ENCODE data around the gene LGALS4. TPM values are rescaled to one million over a fixed set of nuclear protein-coding genes. Genes with fewer than 3 reads are reported as not detected.
"Not testable (repeated sequence)": the region's sequence is repeated elsewhere in the genome, so short reads cannot be mapped to it uniquely, and the experiment has no call there.

The LGALS4 gene
- total RNA-seq, 1 experiment from 2014 or later: not detected

- H3K9me3 Mint-ChIP-seq (ENCODE audit: unreplicated experiment): no peaks in the 10 kb centered on the region
Observed at GRCh38 chr19:38815059-38816001, 2.6 kb upstream of the LGALS4 start.

GRCh38 chr19:38813932-38814331 is 1.2 kb upstream of the LGALS4 start:
- intact Hi-C loops (cut with micrococcal nuclease): not testable (repeated sequence)

More at GRCh38 chr19:38815059-38816001, 2.6 kb upstream of the LGALS4 start:
- Mint-ChIP-seq H3K4me1 (ENCODE audit: insufficient read depth, unreplicated experiment) (peaks cover 4% of the 10 kb centered on the region), H3K27ac (ENCODE audit: low read depth, unreplicated experiment) (no peak overlapping the region), H3K27me3 (ENCODE audit: insufficient read depth, unreplicated experiment) (no peaks in the 10 kb centered on the region), H3K4me3 (ENCODE audit: unreplicated experiment) (no peak overlapping the region), H3K36me3 (ENCODE audit: insufficient read depth, unreplicated experiment) (peaks cover 18% of the 10 kb centered on the region)
- ChIA-PET POLR2A (interaction anchor here (0.9 kb wide), 1 partner anchor 16 kb away, joined by 4 read pairs; no protein-coding TSS in a partner anchor), CTCF (interaction anchor here (0.7 to 1.0 kb wide), 2 partner anchors 7 to 59 kb away, joined by 3 to 4 read pairs; no protein-coding TSS in a partner anchor)
- intact Hi-C loops (cut with micrococcal nuclease): no loop called here
- no peak for DNase-seq (ENCODE audit: unreplicated experiment)
- BruUV-seq (replicated peaks): TSS peak; percentile 94
- TF ChIP-seq CTCF (IDR thresholded peaks at IDR 0.05; ENCODE audit: unreplicated experiment): no peak

GRCh38 chr19:38813323-38813722 is 578 bp upstream of the LGALS4 start:
- no peak for DNase-seq (ENCODE audit: unreplicated experiment)
- Mint-ChIP-seq H3K9me3 (ENCODE audit: unreplicated experiment) (no peaks in the 10 kb centered on the region), H3K27me3 (ENCODE audit: insufficient read depth, unreplicated experiment) (no peaks in the 10 kb centered on the region), H3K4me3 (ENCODE audit: unreplicated experiment) (no peak overlapping the region), H3K27ac (ENCODE audit: low read depth, unreplicated experiment) (no peak overlapping the region), H3K36me3 (ENCODE audit: insufficient read depth, unreplicated experiment) (peaks cover 10% of the 10 kb centered on the region), H3K4me1 (ENCODE audit: insufficient read depth, unreplicated experiment) (no peaks in the 10 kb centered on the region)
- ChIA-PET POLR2A (no interaction called here), CTCF (no interaction called here)
- BruUV-seq (replicated peaks): no TSS peak
- intact Hi-C loops (cut with micrococcal nuclease): no loop called here
- no peak for TF ChIP-seq CTCF (IDR thresholded peaks at IDR 0.05; ENCODE audit: unreplicated experiment)

More at GRCh38 chr19:38813932-38814331, 1.2 kb upstream of the LGALS4 start:
- ChIA-PET POLR2A (interaction anchor here (0.9 kb wide), 1 partner anchor 14 kb away, joined by 4 read pairs; no protein-coding TSS in a partner anchor), CTCF (interaction anchor here (0.6 to 1.0 kb wide), 2 partner anchors 58 to 148 kb away, joined by 3 to 5 read pairs; no protein-coding TSS in a partner anchor)
- not testable (repeated sequence) for H3K4me1 Mint-ChIP-seq (ENCODE audit: insufficient read depth, unreplicated experiment); H3K9me3 Mint-ChIP-seq (ENCODE audit: unreplicated experiment); H3K27me3 Mint-ChIP-seq (ENCODE audit: insufficient read depth, unreplicated experiment); BruUV-seq (replicated peaks); H3K4me3 Mint-ChIP-seq (ENCODE audit: unreplicated experiment); DNase-seq (ENCODE audit: unreplicated experiment); H3K27ac Mint-ChIP-seq (ENCODE audit: low read depth, unreplicated experiment)
- peaks cover 10% of the 10 kb centered on the region for H3K36me3 Mint-ChIP-seq (ENCODE audit: insufficient read depth, unreplicated experiment)

GRCh38 chr19:38812009-38812840 is 520 bp downstream of the LGALS4 start:
- DNase-seq (ENCODE audit: unreplicated experiment): no peak
- POLR2A ChIA-PET: interaction anchor here (1.2 kb wide), 1 partner anchor 13 kb away, joined by 3 read pairs; no protein-coding TSS in a partner anchor
- Mint-ChIP-seq H3K4me3 (ENCODE audit: unreplicated experiment) (no peak overlapping the region), H3K36me3 (ENCODE audit: insufficient read depth, unreplicated experiment) (peaks cover 6% of the 10 kb centered on the region), H3K27ac (ENCODE audit: low read depth, unreplicated experiment) (no peak overlapping the region), H3K4me1 (ENCODE audit: insufficient read depth, unreplicated experiment) (no peaks in the 10 kb centered on the region), H3K27me3 (ENCODE audit: insufficient read depth, unreplicated experiment) (no peaks in the 10 kb centered on the region), H3K9me3 (ENCODE audit: unreplicated experiment) (no peaks in the 10 kb centered on the region)
- BruUV-seq (replicated peaks): no TSS peak
- CTCF ChIA-PET: interaction anchor here (0.5 kb wide), 1 partner anchor 22 kb away, joined by 4 read pairs; no protein-coding TSS in a partner anchor
- intact Hi-C loops (cut with micrococcal nuclease): no loop called here
- no peak for TF ChIP-seq CTCF (IDR thresholded peaks at IDR 0.05; ENCODE audit: unreplicated experiment)

Data from MCF 10A (cell line).